CD14-positive monocyte (primary cell): ENCODE measurements around the gene CD226. TPM values are rescaled to one million over a fixed set of nuclear protein-coding genes. Genes with fewer than 3 reads are reported as not detected.

Source experiments
- DNase-seq, 3 donors: peaks; one replicate each; pipeline ENCODE4 v3.0.0-alpha.2; 2011 to 2022
- H2AFZ ChIP-seq: 2 replicates; pipeline ENCODE4 v1.6.0; 2012; ENCODE audit warnings: mild to moderate bottlenecking, low read depth, low read length, inconsistent platforms; ENCODE audit not compliant: insufficient read depth, poor library complexity, severe bottlenecking
- H3K27ac ChIP-seq, 2 donors: 1 replicate in 1 of 2; 2 replicates in 1 of 2; pipeline ENCODE4 v1.5.1; 2012 to 2013; ENCODE audit warnings: low read length in 2 of 2, control low read depth in 1 of 2, inconsistent platforms in 1 of 2, low read depth in 1 of 2, mild to moderate bottlenecking in 1 of 2
- H3K27me3 ChIP-seq, 2 donors: one replicate each; pipeline versions ENCODE4 v1.6.0 to v1.6.1; 2011 to 2013; ENCODE audit warnings: low read length in 2 of 2; ENCODE audit not compliant: control insufficient read depth in 2 of 2, insufficient read depth in 2 of 2
- H3K36me3 ChIP-seq, 2 donors: replicated peaks in 1 of 2; 1 replicate in 1 of 2; 2 replicates in 1 of 2; pipeline versions ENCODE4 v1.5.1 to v1.6.1; 2012 to 2013; ENCODE audit warnings: low read length in 2 of 2, control low read depth in 1 of 2, inconsistent platforms in 1 of 2, mild to moderate bottlenecking in 1 of 2; ENCODE audit not compliant: insufficient read depth in 2 of 2, control insufficient read depth in 1 of 2
- H3K4me1 ChIP-seq, 2 donors: 1 replicate in 1 of 2; 2 replicates in 1 of 2; pipeline versions ENCODE4 v1.5.1 to v1.6.1; 2012 to 2013; ENCODE audit warnings: low read length in 2 of 2, control low read depth in 1 of 2, inconsistent platforms in 1 of 2, mild to moderate bottlenecking in 1 of 2, moderate library complexity in 1 of 2; ENCODE audit not compliant: insufficient read depth in 2 of 2, control insufficient read depth in 1 of 2
- H3K4me2 ChIP-seq: replicated peaks from 2 replicates; pipeline ENCODE3; 2012; ENCODE audit warnings: low read length, moderate library complexity, mild to moderate bottlenecking; ENCODE audit not compliant: poor library complexity, severe bottlenecking; ENCODE audit errors: extremely low read depth
- H3K4me3 ChIP-seq, 3 experiments: fragments of 200-600 bp in 1 of 3; sonication (generic) in 1 of 3; replicated peaks in 1 of 3; 1 replicate in 2 of 3; 2 replicates in 1 of 3; pipeline ENCODE4 v1.5.1; 2011 to 2013; ENCODE audit warnings: low read length in 3 of 3, mild to moderate bottlenecking in 3 of 3, control low read depth in 2 of 3, low read depth in 2 of 3, inconsistent platforms in 1 of 3, moderate library complexity in 1 of 3
- H3K79me2 ChIP-seq: 2 replicates; pipeline ENCODE4 v1.6.0; 2012; ENCODE audit warnings: mild to moderate bottlenecking, control low read depth, inconsistent platforms, low read length, moderate library complexity; ENCODE audit not compliant: insufficient read depth
- H3K9ac ChIP-seq: 2 replicates; pipeline ENCODE4 v1.6.0; 2017; ENCODE audit warnings: low read length, mild to moderate bottlenecking; ENCODE audit not compliant: insufficient read depth, poor library complexity, severe bottlenecking
- H3K9me3 ChIP-seq, 2 donors: replicated peaks in 1 of 2; 1 replicate in 1 of 2; 2 replicates in 1 of 2; pipeline versions ENCODE4 v1.5.1 to v1.6.1; 2012 to 2013; ENCODE audit warnings: low read length in 2 of 2, control low read depth in 1 of 2; ENCODE audit not compliant: control insufficient read depth in 1 of 2, insufficient read depth in 1 of 2
- H4K20me1 ChIP-seq: 2 replicates; pipeline ENCODE4 v1.6.0; 2012; ENCODE audit warnings: mild to moderate bottlenecking, low read length, control low read depth, moderate library complexity; ENCODE audit not compliant: insufficient read depth
- H3K27ac Mint-ChIP-seq, 7 donors: one replicate each; pipeline ENCODE4 v1.8.0; 2020; ENCODE audit warnings: mild to moderate bottlenecking in 7 of 7, mixed read lengths in 7 of 7, moderate library complexity in 6 of 7, inconsistent platforms in 2 of 7
- H3K27me3 Mint-ChIP-seq, 3 donors: one replicate each; pipeline ENCODE4 v1.8.0; 2021 to 2022; ENCODE audit warnings: low read depth in 3 of 3, mild to moderate bottlenecking in 3 of 3, mixed read lengths in 3 of 3, moderate library complexity in 3 of 3, inconsistent platforms in 1 of 3
- H3K36me3 Mint-ChIP-seq, 2 donors: one replicate each; pipeline ENCODE4 v1.8.0; 2020; ENCODE audit warnings: mixed read lengths in 2 of 2, inconsistent platforms in 1 of 2, mild to moderate bottlenecking in 1 of 2
- H3K4me1 Mint-ChIP-seq: one replicate; pipeline ENCODE4 v1.8.0; 2020; ENCODE audit warnings: mild to moderate bottlenecking, mixed read lengths
- H3K4me3 Mint-ChIP-seq, 2 donors: one replicate each; pipeline ENCODE4 v1.8.0; 2020; ENCODE audit warnings: mild to moderate bottlenecking in 2 of 2, mixed read lengths in 2 of 2, moderate library complexity in 1 of 2
- H3K9me3 Mint-ChIP-seq, 7 donors: one replicate each; pipeline ENCODE4 v1.8.0; 2020 to 2022; ENCODE audit warnings: mixed read lengths in 7 of 7, mild to moderate bottlenecking in 6 of 7, moderate library complexity in 6 of 7, inconsistent platforms in 2 of 7
- WGBS: methylation state at CpG from one replicate; pipeline ENCODE4 v1.1.5; 2013; ENCODE audit warnings: missing lambda C conversion rate; ENCODE audit not compliant: insufficient coverage; 5-methylcytosine and 5-hydroxymethylcytosine counted together
- intact Hi-C, 2 donors: fragments of 100-400 bp; cut with micrococcal nuclease; formaldehyde crosslinking; loops; one replicate each; pipeline versions ENCODE4 v1.15.0 to v1.15.1; 2023
- polyA plus RNA-seq, 3 donors: library from polyadenylated mRNA; depleted of rRNA in 1 of 3; unstranded in 2 of 3; stranded (reverse) in 1 of 3; fragments of 300-500 nt in 2 of 3; fragments of >200 nt in 1 of 3; fragmentation: Illumina TruSeq in 2 of 3; gene quantifications; 1 replicate in 2 of 3; 2 replicates in 1 of 3; pipeline ENCODE4 v1.2.3, GENCODE V29; 2012 to 2021
- TF ChIP-seq, protein P1 (sequence below): fragments of 200-600 bp; IDR thresholded peaks from one replicate; pipeline ENCODE4 v1.8.0; 2022; ENCODE audit warnings: antibody characterized with exemption, mild to moderate bottlenecking

The CD226 gene
- polyA plus RNA-seq, 3 donors = 0.53 to 1.1 (median 0.65) TPM

DNA sequence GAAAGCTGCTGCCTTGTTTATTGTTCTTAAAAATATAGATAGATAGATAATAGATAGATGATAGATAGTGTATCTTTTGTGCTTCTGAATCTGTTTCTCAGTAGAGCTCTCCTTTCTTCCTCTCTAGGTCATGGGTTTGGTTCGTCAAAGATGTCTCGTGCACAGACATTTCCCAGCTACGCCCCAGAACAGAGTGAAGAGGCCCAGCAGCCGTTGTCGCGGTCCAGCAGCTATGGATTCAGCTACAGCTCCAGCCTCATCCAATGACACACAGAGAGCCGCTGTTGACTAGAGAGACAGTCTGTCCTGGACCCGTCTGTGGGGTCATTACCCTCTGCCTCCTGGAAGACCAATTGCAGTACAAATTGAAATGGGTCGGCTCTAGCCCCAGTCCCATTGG is 106.6 kb downstream of the CD226 start:
- H3K4me1 ChIP-seq = no peaks in the 10 kb centered on the region
- H3K4me3 ChIP-seq = no peak overlapping the region
- H3K79me2 ChIP-seq = no peaks in the 10 kb centered on the region
- Mint-ChIP-seq H3K9me3 (peaks cover 0 to 6% (median 0%) of the 10 kb centered on the region in 7 donors), H3K27ac (no peak overlapping the region), H3K27me3 (peaks cover 0 to 3% (median 0%) of the 10 kb centered on the region in 3 donors), H3K36me3 (no peaks in the 10 kb centered on the region), H3K4me3 (no peak overlapping the region), H3K4me1 (no peaks in the 10 kb centered on the region)
- no peak overlapping the region for H3K4me2 ChIP-seq
- no peaks in the 10 kb centered on the region for H3K36me3 ChIP-seq
- no peaks in the 10 kb centered on the region for H4K20me1 ChIP-seq
- H3K9ac ChIP-seq = no peak overlapping the region
- TF ChIP-seq, protein P1, sequence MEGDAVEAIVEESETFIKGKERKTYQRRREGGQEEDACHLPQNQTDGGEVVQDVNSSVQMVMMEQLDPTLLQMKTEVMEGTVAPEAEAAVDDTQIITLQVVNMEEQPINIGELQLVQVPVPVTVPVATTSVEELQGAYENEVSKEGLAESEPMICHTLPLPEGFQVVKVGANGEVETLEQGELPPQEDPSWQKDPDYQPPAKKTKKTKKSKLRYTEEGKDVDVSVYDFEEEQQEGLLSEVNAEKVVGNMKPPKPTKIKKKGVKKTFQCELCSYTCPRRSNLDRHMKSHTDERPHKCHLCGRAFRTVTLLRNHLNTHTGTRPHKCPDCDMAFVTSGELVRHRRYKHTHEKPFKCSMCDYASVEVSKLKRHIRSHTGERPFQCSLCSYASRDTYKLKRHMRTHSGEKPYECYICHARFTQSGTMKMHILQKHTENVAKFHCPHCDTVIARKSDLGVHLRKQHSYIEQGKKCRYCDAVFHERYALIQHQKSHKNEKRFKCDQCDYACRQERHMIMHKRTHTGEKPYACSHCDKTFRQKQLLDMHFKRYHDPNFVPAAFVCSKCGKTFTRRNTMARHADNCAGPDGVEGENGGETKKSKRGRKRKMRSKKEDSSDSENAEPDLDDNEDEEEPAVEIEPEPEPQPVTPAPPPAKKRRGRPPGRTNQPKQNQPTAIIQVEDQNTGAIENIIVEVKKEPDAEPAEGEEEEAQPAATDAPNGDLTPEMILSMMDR = no peak
- intact Hi-C loops = no loop called here
- H3K9me3 ChIP-seq = no peaks in the 10 kb centered on the region
- H3K27me3 ChIP-seq = no peaks in the 10 kb centered on the region
- 88% methylated on average over 6 of the region's 9 CpGs for WGBS
- H3K27ac ChIP-seq = no peak overlapping the region
- no peak overlapping the region for H2AFZ ChIP-seq
- no peak for DNase-seq

DNA sequence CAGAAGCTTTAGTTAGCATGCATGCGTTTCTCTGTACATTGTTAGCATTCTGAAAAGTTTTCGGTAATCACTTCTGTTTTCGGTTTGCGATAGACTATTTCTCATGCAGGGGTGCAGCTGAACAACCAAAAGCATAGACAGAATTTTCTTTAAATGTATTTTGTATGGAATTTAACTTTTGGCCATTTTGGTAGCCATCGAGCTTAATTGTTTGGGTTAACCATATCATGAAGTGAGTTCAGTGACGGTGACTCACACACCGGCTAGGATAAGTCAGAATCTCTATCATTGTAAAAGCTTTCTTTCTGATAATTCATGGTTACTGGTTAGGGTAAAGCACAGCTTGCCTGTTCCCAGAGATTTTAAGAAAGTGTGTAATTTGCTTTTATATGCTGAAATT is 107.2 kb downstream of the CD226 start:
- 98% methylated on average over 6 of the region's 7 CpGs for WGBS
- no peaks in the 10 kb centered on the region for H3K4me1 Mint-ChIP-seq
- Histone ChIP-seq H3K27ac (no peak overlapping the region), H3K9ac (no peak overlapping the region), H3K79me2 (no peaks in the 10 kb centered on the region), H3K4me1 (no peaks in the 10 kb centered on the region), H3K4me2 (no peak overlapping the region), H3K9me3 (no peaks in the 10 kb centered on the region), H2AFZ (no peak overlapping the region), H3K27me3 (no peaks in the 10 kb centered on the region), H3K36me3 (no peaks in the 10 kb centered on the region), H4K20me1 (no peaks in the 10 kb centered on the region), H3K4me3 (no peak overlapping the region)
- DNase-seq = no peak
- peaks cover 0 to 6% (median 0%) of the 10 kb centered on the region in 7 donors for H3K9me3 Mint-ChIP-seq
- intact Hi-C loops = no loop called here
- H3K27ac Mint-ChIP-seq = no peak overlapping the region
- H3K36me3 Mint-ChIP-seq = no peaks in the 10 kb centered on the region
- TF ChIP-seq, protein P1 = no peak
- H3K4me3 Mint-ChIP-seq = no peak overlapping the region
- H3K27me3 Mint-ChIP-seq = peaks cover 0 to 3% (median 0%) of the 10 kb centered on the region in 3 donors
